Tibial nerve (tissue), 4 donors: ENCODE results near the gene IGSF22. TPM values are rescaled to one million over a fixed set of nuclear protein-coding genes. Genes with fewer than 3 reads are reported as not detected.

ENCODE experiments used
- DNase-seq, 2 donors: peaks; one replicate each; pipeline ENCODE4 v3.0.0-alpha.2; 2019; ENCODE audit warnings: low spot score in 2 of 2
- H3K27ac ChIP-seq, 4 donors: fragments of 200-600 bp; sonication (generic) in 3 of 4; one replicate each; pipeline ENCODE4 v1.5.1; 2017 to 2019; ENCODE audit warnings: mild to moderate bottlenecking in 1 of 4
- H3K27me3 ChIP-seq, 2 donors: fragments of 200-600 bp; sonication (generic) in 1 of 2; one replicate each; pipeline versions ENCODE4 v1.5.1 to v1.6.0; 2017 to 2019
- H3K36me3 ChIP-seq, 3 donors: fragments of 200-600 bp; sonication (generic); one replicate each; pipeline ENCODE4 v1.5.1; 2018 to 2019
- H3K4me1 ChIP-seq, 4 donors: fragments of 200-600 bp; sonication (generic) in 3 of 4; one replicate each; pipeline ENCODE4 v1.5.1; 2017 to 2019
- H3K4me3 ChIP-seq, 4 donors: fragments of 200-600 bp; sonication (generic) in 3 of 4; one replicate each; pipeline ENCODE4 v1.5.1; 2017 to 2019; ENCODE audit warnings: mild to moderate bottlenecking in 1 of 4, moderate library complexity in 1 of 4
- H3K9me3 ChIP-seq, 4 donors: fragments of 200-600 bp; sonication (generic) in 3 of 4; one replicate each; pipeline ENCODE4 v1.5.1; 2017 to 2019
- EP300 ChIP-seq, 2 donors: sonication (generic); formaldehyde crosslinking; IDR thresholded peaks; one replicate each; pipeline ENCODE4 v1.6.1; 2017; ENCODE audit warnings: antibody characterized with exemption in 2 of 2, mild to moderate bottlenecking in 1 of 2
- POLR2A ChIP-seq, 2 donors: fragments of 450-650 bp; IDR thresholded peaks; one replicate each; pipeline ENCODE4 v1.6.1; 2017; ENCODE audit warnings: antibody characterized with exemption in 2 of 2, mild to moderate bottlenecking in 2 of 2, moderate library complexity in 2 of 2
- WGBS, 2 donors: methylation state at CpG; one replicate each; pipeline ENCODE4 v1.1.5; 2018; 5-methylcytosine and 5-hydroxymethylcytosine counted together
- total RNA-seq, 4 donors: library from RNA; depleted of rRNA; stranded (reverse); fragments of >200 nt; gene quantifications; one replicate each; pipeline ENCODE4 v1.1.0, GENCODE V29; 2016
- TF ChIP-seq, protein P1 (sequence below), 5 experiments: fragments of 200-600 bp in 3 of 5; fragments of 450-650 bp in 2 of 5; sonication (generic) in 3 of 5; IDR thresholded peaks; one replicate each; pipeline ENCODE4 v1.5.1; 2016 to 2019; ENCODE audit warnings: antibody characterized with exemption in 5 of 5, mild to moderate bottlenecking in 3 of 5, moderate library complexity in 2 of 5

The IGSF22 gene
- total RNA-seq, 4 donors from 2014 or later = 0.44 to 0.90 TPM; not detected in 2

DNA sequence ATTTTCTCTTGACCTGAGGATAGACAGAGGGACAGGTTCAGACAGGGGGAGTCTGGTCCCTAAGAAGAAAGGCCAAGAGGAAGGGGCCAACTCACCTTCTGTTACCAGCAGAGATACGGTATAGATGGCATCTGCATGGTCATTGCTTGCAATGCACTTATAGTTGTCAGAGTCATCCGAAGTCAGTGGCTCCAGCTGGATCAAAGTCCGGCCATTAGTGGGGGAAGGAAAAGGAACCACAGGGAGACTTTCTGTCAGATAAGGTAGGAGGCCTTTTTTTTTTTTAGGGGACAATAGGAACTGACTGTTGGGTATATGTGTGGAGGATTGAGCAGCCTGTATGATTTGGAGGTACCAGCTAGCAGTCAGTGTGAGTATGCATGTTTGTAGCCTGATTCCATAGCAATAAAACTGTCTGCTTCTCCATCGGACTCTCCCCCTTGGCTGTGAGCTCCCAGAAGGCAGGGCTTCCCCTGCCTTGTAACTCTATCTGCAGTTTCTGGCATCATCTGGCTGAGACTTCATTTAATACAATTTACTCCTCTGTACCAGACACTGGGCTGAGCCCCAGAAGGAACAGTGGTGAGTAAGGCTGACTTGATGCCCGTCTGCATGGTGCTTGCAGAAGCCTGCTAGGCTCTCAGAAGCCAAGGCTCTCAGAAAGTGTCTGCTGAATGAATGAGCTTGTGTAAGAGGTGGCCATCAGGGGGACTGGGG is 5.7 kb downstream of the IGSF22 start:
- no peak for DNase-seq
- Histone ChIP-seq H3K27me3 (no peaks in the 10 kb centered on the region), H3K9me3 (no peaks in the 10 kb centered on the region), H3K4me1 (peaks cover 0 to 18% (median 8%) of the 10 kb centered on the region in 4 donors), H3K4me3 (peak overlapping the region in 2 of 4 donors; percentile 60 to 74), H3K36me3 (no peaks in the 10 kb centered on the region), H3K27ac (peak overlapping the region in 3 of 4 donors; percentile 46 to 66 (median 64))
- 62 to 73% methylated on average over 5 of the region's 5 CpGs for WGBS, 2 donors
- TF ChIP-seq POLR2A (IDR thresholded peaks at IDR 0.05) (no peak), EP300 (IDR thresholded peaks at IDR 0.05) (no peak)
- TF ChIP-seq, protein P1, sequence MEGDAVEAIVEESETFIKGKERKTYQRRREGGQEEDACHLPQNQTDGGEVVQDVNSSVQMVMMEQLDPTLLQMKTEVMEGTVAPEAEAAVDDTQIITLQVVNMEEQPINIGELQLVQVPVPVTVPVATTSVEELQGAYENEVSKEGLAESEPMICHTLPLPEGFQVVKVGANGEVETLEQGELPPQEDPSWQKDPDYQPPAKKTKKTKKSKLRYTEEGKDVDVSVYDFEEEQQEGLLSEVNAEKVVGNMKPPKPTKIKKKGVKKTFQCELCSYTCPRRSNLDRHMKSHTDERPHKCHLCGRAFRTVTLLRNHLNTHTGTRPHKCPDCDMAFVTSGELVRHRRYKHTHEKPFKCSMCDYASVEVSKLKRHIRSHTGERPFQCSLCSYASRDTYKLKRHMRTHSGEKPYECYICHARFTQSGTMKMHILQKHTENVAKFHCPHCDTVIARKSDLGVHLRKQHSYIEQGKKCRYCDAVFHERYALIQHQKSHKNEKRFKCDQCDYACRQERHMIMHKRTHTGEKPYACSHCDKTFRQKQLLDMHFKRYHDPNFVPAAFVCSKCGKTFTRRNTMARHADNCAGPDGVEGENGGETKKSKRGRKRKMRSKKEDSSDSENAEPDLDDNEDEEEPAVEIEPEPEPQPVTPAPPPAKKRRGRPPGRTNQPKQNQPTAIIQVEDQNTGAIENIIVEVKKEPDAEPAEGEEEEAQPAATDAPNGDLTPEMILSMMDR (IDR thresholded peaks at IDR 0.05) = no peak

DNA sequence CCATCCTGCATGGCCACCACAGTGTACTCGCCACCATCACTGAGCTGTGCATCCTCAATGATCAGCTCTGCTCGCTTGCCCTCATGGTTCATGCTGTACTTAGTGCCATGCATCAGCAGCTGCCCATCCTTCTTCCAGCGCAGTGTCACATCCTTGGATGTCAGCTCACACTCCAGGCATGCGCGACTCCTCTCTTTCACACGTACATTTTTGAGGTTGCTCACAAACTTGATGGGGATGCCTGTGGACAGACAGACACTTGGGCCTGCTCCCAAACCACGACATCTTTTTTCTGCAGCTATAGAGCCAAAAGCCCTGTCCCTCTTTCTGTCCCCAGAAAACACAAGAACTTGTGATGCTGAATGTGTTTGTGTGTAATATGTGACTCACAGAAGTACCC is 10.5 kb downstream of the IGSF22 start:
- DNase-seq = no peak
- no peaks in the 10 kb centered on the region for H3K36me3 ChIP-seq
- H3K27ac ChIP-seq = no peak overlapping the region
- TF ChIP-seq POLR2A (IDR thresholded peaks at IDR 0.05) (no peak), EP300 (IDR thresholded peaks at IDR 0.05) (no peak)
- TF ChIP-seq, protein P1 (IDR thresholded peaks at IDR 0.05) = no peak
- no peak overlapping the region for H3K4me3 ChIP-seq
- H3K4me1 ChIP-seq = peaks cover 0 to 3% (median under 1%) of the 10 kb centered on the region in 4 donors
- no peaks in the 10 kb centered on the region for H3K9me3 ChIP-seq
- WGBS, 2 donors = 85 to 95% methylated on average over 7 of the region's 7 CpGs
- no peaks in the 10 kb centered on the region for H3K27me3 ChIP-seq

DNA sequence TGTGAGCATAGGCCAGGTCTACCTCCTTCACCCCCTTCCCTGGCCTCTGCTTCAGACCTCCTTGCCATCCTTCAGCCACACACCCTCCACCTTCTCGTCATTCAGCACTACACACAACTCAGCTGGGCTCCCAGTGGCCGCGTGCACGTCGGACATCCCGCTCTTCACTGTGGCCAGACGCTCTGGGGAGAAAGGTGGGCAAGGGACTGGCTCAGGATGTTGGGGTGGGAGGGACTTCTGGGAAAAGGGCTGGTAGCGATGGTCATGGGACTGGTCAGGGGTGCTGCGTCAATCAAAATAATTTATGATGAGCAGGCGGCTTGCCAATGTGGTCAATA is 11.6 kb downstream of the IGSF22 start:
- no peaks in the 10 kb centered on the region for H3K9me3 ChIP-seq

DNA sequence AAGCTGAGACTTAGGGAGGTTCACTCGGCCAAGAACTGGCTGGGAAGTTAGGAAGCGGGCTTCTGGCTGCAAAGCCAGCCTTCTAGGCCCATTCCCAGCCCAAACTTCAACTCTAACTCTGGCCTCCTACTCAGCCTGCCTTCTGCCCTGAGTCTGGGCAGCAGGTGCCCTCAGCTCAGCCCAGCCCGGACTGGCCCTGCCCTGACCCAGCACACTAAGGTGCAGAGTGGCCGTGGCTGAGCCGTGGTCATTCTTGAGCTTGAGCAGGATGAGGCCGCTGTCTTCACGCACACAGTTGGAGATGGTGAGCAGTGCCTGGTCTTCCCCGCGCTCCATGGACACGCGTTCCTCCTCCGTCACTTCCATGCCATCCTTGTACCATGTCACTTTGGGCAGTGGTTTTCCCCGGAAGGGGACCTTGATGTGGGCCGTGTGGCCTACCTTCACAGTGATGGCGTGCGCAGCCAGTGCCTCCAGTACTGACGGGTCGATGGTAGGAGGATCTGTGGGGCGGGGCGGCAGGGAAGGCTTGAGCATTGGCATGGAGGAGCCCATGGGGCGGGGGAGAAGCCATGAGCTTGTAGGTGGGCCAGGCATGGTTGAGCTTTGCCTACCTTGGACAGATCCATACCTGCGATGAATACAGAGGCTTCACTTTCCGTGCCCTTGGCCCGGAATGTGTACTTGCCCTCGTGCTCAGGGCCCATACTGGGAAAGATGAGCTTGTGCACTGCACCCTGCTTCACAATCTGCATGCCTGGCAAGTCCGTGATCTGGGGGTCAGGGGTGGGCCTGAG is 12.1 kb downstream of the IGSF22 start:
- WGBS, 2 donors = 89 to 93% methylated on average over 24 to 26 of the region's 26 CpGs
- TF ChIP-seq, protein P1 (IDR thresholded peaks at IDR 0.05) = no peak
- TF ChIP-seq EP300 (IDR thresholded peaks at IDR 0.05) (no peak), POLR2A (IDR thresholded peaks at IDR 0.05) (no peak)
- no peak overlapping the region for H3K4me3 ChIP-seq
- H3K9me3 ChIP-seq = no peaks in the 10 kb centered on the region
- H3K4me1 ChIP-seq = no peaks in the 10 kb centered on the region
- no peaks in the 10 kb centered on the region for H3K36me3 ChIP-seq
- DNase-seq = no peak
- H3K27me3 ChIP-seq = no peaks in the 10 kb centered on the region
- no peak overlapping the region for H3K27ac ChIP-seq

More for the DNA sequence above, 11.6 kb downstream of the IGSF22 start:
- Histone ChIP-seq H3K27me3 (no peaks in the 10 kb centered on the region), H3K4me1 (no peaks in the 10 kb centered on the region), H3K4me3 (no peak overlapping the region), H3K36me3 (no peaks in the 10 kb centered on the region), H3K27ac (no peak overlapping the region)
- TF ChIP-seq, protein P1 (IDR thresholded peaks at IDR 0.05) = no peak
- no peak for TF ChIP-seq POLR2A (IDR thresholded peaks at IDR 0.05)
- TF ChIP-seq EP300 (IDR thresholded peaks at IDR 0.05) = no peak
- DNase-seq = no peak
- 90 to 92% methylated on average over 10 of the region's 10 CpGs for WGBS, 2 donors

DNA sequence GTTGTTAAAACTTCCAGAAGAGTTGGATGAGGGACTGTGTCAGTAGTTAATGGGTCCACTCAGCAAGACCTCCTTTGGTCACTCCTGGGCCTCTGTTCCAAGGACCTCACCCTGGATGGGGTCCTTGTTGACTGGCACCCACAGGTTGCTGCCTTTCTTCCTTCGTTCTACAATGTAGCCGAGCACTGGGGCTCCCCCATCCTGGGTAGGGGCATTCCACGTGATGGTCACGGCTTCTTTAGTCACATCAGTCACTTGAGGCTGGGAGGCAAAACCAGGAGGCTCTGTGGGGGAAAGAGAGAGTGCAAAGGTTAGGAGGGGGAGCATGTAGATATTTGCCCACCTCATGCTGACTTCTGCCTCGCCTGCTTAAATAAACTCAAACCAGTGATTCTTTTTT is 15.4 kb downstream of the IGSF22 start:
- Histone ChIP-seq H3K27ac (no peak overlapping the region), H3K9me3 (no peaks in the 10 kb centered on the region), H3K4me1 (peaks cover 0 to 15% (median 5%) of the 10 kb centered on the region in 4 donors), H3K27me3 (no peaks in the 10 kb centered on the region), H3K4me3 (no peak overlapping the region), H3K36me3 (no peaks in the 10 kb centered on the region)
- DNase-seq = no peak
- TF ChIP-seq POLR2A (IDR thresholded peaks at IDR 0.05) = no peak
- no peak for TF ChIP-seq EP300 (IDR thresholded peaks at IDR 0.05)
- TF ChIP-seq, protein P1 (IDR thresholded peaks at IDR 0.05) = no peak
- WGBS, 2 donors = 79 to 82% methylated on average over 5 of the region's 5 CpGs
